Measurements from ENCODE around the gene FSD2. TPM values are rescaled to one million over a fixed set of nuclear protein-coding genes. Genes with fewer than 3 reads are reported as not detected.
"Not testable (repeated sequence)": the region's sequence is repeated elsewhere in the genome, so short reads cannot be mapped to it uniquely, and the experiment has no call there.

The FSD2 gene
- total and polyA plus RNA-seq, 2 experiments from 2014 or later, result 0.18 TPM; not detected in 1

DNA sequence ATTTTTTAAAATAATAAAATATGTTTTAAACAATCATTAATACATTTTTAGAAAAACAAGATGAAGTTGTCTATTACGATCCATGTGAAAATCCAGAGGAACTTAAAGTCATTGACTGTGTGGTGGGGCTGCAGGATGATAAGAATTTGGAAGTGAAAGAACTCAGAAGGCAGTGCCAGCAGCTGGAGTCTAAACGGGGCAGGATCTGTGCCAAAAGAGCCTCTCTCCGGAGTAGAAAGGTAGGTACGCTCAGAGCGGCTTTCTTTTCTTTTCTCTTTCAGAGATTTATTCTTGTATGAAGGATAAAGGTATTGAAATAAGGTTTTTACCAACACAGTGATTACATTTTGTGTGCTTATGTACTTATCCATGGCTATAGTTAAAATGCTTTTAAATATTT lies 17.2 kb upstream of the FSD2 start:
- Histone ChIP-seq H3K4me1 (ENCODE audit: insufficient read depth) (no peaks in the 10 kb centered on the region), H3K27me3 (ENCODE audit: insufficient read depth) (no peaks in the 10 kb centered on the region), H2AFZ (no peak overlapping the region), H3K79me2 (replicated peaks; ENCODE audit: insufficient read depth) (no peaks in the 10 kb centered on the region), H3K27ac (ENCODE audit: low read depth) (no peak overlapping the region), H3K4me2 (no peak overlapping the region), H3K9me2 (ENCODE audit: insufficient read depth) (no peaks in the 10 kb centered on the region), H4K20me1 (replicated peaks; ENCODE audit: insufficient read depth) (no peaks in the 10 kb centered on the region), H3K36me3 (ENCODE audit: insufficient read depth) (peaks cover 28% of the 10 kb centered on the region), H3F3A (replicated peaks; ENCODE audit: low read depth) (no peaks in the 10 kb centered on the region), H3K4me3 (no peak overlapping the region)
- H3K4me1 Mint-ChIP-seq, result no peaks in the 10 kb centered on the region
- H3K27me3 Mint-ChIP-seq (ENCODE audit: insufficient read depth, low read depth, poor library complexity), result no peaks in the 10 kb centered on the region
- H3K9me3 Mint-ChIP-seq, result peaks cover 3% of the 10 kb centered on the region; the same call in 1 of the 3 replicates
- ATAC-seq (no peak), DNase-seq (ENCODE audit: low spot score) (no peak)
- H3K4me3 Mint-ChIP-seq, result no peak overlapping the region
- H3K36me3 Mint-ChIP-seq (ENCODE audit: low read depth), result peaks cover 45% of the 10 kb centered on the region
- no peak overlapping the region for H3K27ac Mint-ChIP-seq
- no peak for TF ChIP-seq NANOG (IDR thresholded peaks at IDR 0.05; ENCODE audit: borderline replicate concordance)
- no peak for TF ChIP-seq POLR2AphosphoS5 (IDR thresholded peaks at IDR 0.05; ENCODE audit: low read depth)
- TF ChIP-seq, protein P1, sequence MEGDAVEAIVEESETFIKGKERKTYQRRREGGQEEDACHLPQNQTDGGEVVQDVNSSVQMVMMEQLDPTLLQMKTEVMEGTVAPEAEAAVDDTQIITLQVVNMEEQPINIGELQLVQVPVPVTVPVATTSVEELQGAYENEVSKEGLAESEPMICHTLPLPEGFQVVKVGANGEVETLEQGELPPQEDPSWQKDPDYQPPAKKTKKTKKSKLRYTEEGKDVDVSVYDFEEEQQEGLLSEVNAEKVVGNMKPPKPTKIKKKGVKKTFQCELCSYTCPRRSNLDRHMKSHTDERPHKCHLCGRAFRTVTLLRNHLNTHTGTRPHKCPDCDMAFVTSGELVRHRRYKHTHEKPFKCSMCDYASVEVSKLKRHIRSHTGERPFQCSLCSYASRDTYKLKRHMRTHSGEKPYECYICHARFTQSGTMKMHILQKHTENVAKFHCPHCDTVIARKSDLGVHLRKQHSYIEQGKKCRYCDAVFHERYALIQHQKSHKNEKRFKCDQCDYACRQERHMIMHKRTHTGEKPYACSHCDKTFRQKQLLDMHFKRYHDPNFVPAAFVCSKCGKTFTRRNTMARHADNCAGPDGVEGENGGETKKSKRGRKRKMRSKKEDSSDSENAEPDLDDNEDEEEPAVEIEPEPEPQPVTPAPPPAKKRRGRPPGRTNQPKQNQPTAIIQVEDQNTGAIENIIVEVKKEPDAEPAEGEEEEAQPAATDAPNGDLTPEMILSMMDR (conservative IDR thresholded peaks at IDR 0.05; ENCODE audit: low read depth in 2 of 2), result no peak

DNA sequence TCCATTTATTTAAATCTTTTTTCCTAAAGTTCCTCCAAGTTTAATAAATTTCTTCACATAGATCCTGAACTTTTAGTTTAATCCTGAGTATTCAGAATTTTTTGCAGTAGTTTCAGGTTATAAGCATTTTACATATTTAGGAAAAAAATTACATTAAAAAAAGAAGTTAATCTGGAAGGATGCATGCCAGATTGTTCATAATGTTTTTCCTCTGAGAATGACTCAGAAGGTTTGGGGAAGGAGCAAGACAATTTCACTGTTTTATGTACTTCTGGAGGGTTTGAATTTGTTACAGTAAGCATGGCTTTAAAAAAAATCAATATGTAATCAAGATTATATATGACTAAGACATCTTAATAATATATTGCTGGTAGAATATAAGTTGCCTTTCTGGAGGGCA lies 16.0 kb upstream of the FSD2 start:
- ATAC-seq; H3F3A ChIP-seq (replicated peaks; ENCODE audit: low read depth); H3K27ac Mint-ChIP-seq; H4K20me1 ChIP-seq (replicated peaks; ENCODE audit: insufficient read depth); H3K4me1 Mint-ChIP-seq; H3K4me2 ChIP-seq; H3K27ac ChIP-seq (ENCODE audit: low read depth); H3K9me3 Mint-ChIP-seq; H3K4me3 Mint-ChIP-seq; H2AFZ ChIP-seq; DNase-seq (ENCODE audit: low spot score); H3K9me2 ChIP-seq (ENCODE audit: insufficient read depth); H3K4me1 ChIP-seq (ENCODE audit: insufficient read depth); H3K79me2 ChIP-seq (replicated peaks; ENCODE audit: insufficient read depth); H3K4me3 ChIP-seq; H3K27me3 ChIP-seq (ENCODE audit: insufficient read depth); H3K27me3 Mint-ChIP-seq (ENCODE audit: insufficient read depth, low read depth, poor library complexity): not testable (repeated sequence)
- H3K36me3 ChIP-seq (ENCODE audit: insufficient read depth), result peaks cover 17% of the 10 kb centered on the region
- peaks cover 42% of the 10 kb centered on the region for H3K36me3 Mint-ChIP-seq (ENCODE audit: low read depth)

DNA sequence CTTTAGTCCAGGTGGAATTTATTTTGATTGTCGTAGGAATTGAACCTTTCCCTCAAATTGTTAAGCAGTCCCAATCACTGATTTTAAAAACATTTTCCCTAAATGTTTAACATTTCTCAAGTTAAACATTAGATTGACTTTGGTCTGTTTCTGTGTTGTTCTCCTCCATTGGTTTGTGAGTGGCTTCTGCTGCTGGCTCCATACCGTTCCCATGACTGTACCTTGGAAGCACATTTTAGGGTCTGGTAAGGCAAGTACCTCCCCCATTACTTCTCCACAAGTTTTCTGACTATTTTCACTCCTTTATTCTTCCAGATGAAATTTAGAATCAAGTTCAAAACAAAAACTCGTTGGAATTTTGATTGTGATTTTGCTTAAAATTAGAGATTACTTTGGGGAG lies 15.5 kb upstream of the FSD2 start:
- H3K27me3 ChIP-seq (ENCODE audit: insufficient read depth); H3K9me2 ChIP-seq (ENCODE audit: insufficient read depth); H3K27ac Mint-ChIP-seq; H3K9me3 Mint-ChIP-seq; H4K20me1 ChIP-seq (replicated peaks; ENCODE audit: insufficient read depth); H3K27ac ChIP-seq (ENCODE audit: low read depth); H2AFZ ChIP-seq; ATAC-seq; H3K4me1 Mint-ChIP-seq; DNase-seq (ENCODE audit: low spot score); H3K4me3 Mint-ChIP-seq; H3K27me3 Mint-ChIP-seq (ENCODE audit: insufficient read depth, low read depth, poor library complexity); H3K4me2 ChIP-seq; H3F3A ChIP-seq (replicated peaks; ENCODE audit: low read depth); H3K4me3 ChIP-seq; H3K4me1 ChIP-seq (ENCODE audit: insufficient read depth); H3K79me2 ChIP-seq (replicated peaks; ENCODE audit: insufficient read depth): not testable (repeated sequence)
- peaks cover 17% of the 10 kb centered on the region for H3K36me3 ChIP-seq (ENCODE audit: insufficient read depth)
- H3K36me3 Mint-ChIP-seq (ENCODE audit: low read depth), result peaks cover 39% of the 10 kb centered on the region

DNA sequence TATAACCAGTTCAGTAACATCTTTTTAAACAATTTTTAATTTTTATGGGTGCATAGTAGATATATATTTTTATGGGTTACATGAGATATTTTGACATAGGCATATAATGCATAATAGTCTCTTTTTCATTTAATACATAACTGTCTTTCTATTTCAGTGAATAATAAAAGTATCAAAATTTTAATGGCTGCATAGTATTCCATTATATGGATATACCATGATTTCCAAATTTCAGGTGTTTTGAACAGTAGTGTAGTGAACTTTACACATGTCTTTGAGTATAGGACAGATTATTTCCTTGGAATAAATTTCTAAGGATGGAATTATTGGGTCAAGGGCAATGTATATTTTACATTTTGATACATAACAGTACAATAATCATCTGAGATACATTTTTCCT lies 14.3 kb upstream of the FSD2 start:
- TF ChIP-seq CREB1 (CRISPR knock-in tag; IDR thresholded peaks at IDR 0.05; ENCODE audit: low read depth) (no peak), EZH2 (IDR thresholded peaks at IDR 0.05; ENCODE audit: low read depth, unreplicated experiment) (no peak), NANOG (IDR thresholded peaks at IDR 0.05; ENCODE audit: borderline replicate concordance) (no peak), STAT1 (IDR thresholded peaks at IDR 0.05; ENCODE audit: unreplicated experiment) (no peak), EZH2phosphoT487 (IDR thresholded peaks at IDR 0.05; ENCODE audit: unreplicated experiment) (no peak)
- TF ChIP-seq, protein P1 (conservative IDR thresholded peaks at IDR 0.05; ENCODE audit: low read depth in 2 of 2), result no peak
- no peaks in the 10 kb centered on the region for H3K4me1 ChIP-seq (ENCODE audit: insufficient read depth)
- no peaks in the 10 kb centered on the region for H3K27me3 ChIP-seq (ENCODE audit: insufficient read depth)
- peaks cover 17% of the 10 kb centered on the region for H3K36me3 ChIP-seq (ENCODE audit: insufficient read depth)
- no peak for ATAC-seq
- Mint-ChIP-seq H3K4me3 (no peak overlapping the region), H3K27ac (no peak overlapping the region), H3K9me3 (peaks cover 3% of the 10 kb centered on the region; the same call in 1 of the 3 replicates), H3K4me1 (no peaks in the 10 kb centered on the region), H3K27me3 (ENCODE audit: insufficient read depth, low read depth, poor library complexity) (no peaks in the 10 kb centered on the region), H3K36me3 (ENCODE audit: low read depth) (peaks cover 38% of the 10 kb centered on the region)
- no peaks in the 10 kb centered on the region for H3K9me2 ChIP-seq (ENCODE audit: insufficient read depth)
- no peaks in the 10 kb centered on the region for H3F3A ChIP-seq (replicated peaks; ENCODE audit: low read depth)
- no peak overlapping the region for H3K4me3 ChIP-seq
- no peak overlapping the region for H3K27ac ChIP-seq (ENCODE audit: low read depth)
- no peak for DNase-seq (ENCODE audit: low spot score)
- H2AFZ ChIP-seq, result no peak overlapping the region
- no peaks in the 10 kb centered on the region for H4K20me1 ChIP-seq (replicated peaks; ENCODE audit: insufficient read depth)
- H3K79me2 ChIP-seq (replicated peaks; ENCODE audit: insufficient read depth), result no peaks in the 10 kb centered on the region
- H3K4me2 ChIP-seq, result no peak overlapping the region

Measured in GM23338 (cell line).